Activated B cell treated with CpG ODN at 0.5 μM for 24 hours (primary cell): Measurements from ENCODE around the gene HCK. TPM values are rescaled to one million over a fixed set of nuclear protein-coding genes. Genes with fewer than 3 reads are reported as not detected.

Experiments
- ATAC-seq: fragments of 200-7000 bp; cut with Tn5 transposase; one replicate; pipeline ENCODE4 v1.10.0; 2021; ENCODE audit warnings: low read depth, mild to moderate bottlenecking, moderate library complexity
- CTCF ChIA-PET: fragments of 350-600 bp; sonication (Branson Sonifier 250); formaldehyde crosslinking; loops from one replicate; lab custom pipeline; 2021; ENCODE audit warnings: antibody characterized with exemption; lab: Charles Lee
- POLR2A ChIA-PET: fragments of 350-600 bp; sonication (Branson Sonifier 250); formaldehyde crosslinking; loops from one replicate; lab custom pipeline; 2021; ENCODE audit warnings: antibody characterized with exemption; lab: Charles Lee
- DNase-seq: peaks from one replicate; pipeline ENCODE4 v3.0.0; 2022
- H3K27ac Mint-ChIP-seq: one replicate; pipeline ENCODE4 v1.8.0; 2020; ENCODE audit warnings: mixed read lengths
- H3K27me3 Mint-ChIP-seq: one replicate; pipeline ENCODE4 v1.8.0; 2021; ENCODE audit warnings: mixed read lengths
- H3K36me3 Mint-ChIP-seq: one replicate; pipeline ENCODE4 v1.8.0; 2021; ENCODE audit warnings: low read depth, mixed read lengths
- H3K4me1 Mint-ChIP-seq: one replicate; pipeline ENCODE4 v1.8.0; 2021; ENCODE audit warnings: mixed read lengths
- H3K4me3 Mint-ChIP-seq: one replicate; pipeline ENCODE4 v1.8.0; 2020; ENCODE audit warnings: mild to moderate bottlenecking, mixed read lengths
- H3K9me3 Mint-ChIP-seq: one replicate; pipeline ENCODE4 v1.8.0; 2020; ENCODE audit warnings: mixed read lengths
- CTCF ChIP-seq: fragments of 200-600 bp; IDR thresholded peaks from one replicate; pipeline ENCODE4 v1.8.0; 2022; ENCODE audit warnings: antibody characterized with exemption, mild to moderate bottlenecking
- intact Hi-C: fragments of 100-400 bp; cut with micrococcal nuclease; formaldehyde crosslinking; loops from one replicate; pipeline ENCODE4 v1.15.1; 2024
- total RNA-seq: library from RNA; stranded (reverse); gene quantifications from 2 replicates; pipeline ENCODE4 v1.2.3, GENCODE V29; 2022

Gene HCK
- total RNA-seq, 1 donor from 2014 or later = 183 TPM

- CTCF ChIA-PET = interaction anchor here (1.0 to 2.2 kb wide), 2 partner anchors 28 kb away, joined by 3 to 17 read pairs; no protein-coding TSS in a partner anchor
- ATAC-seq = no peak
- Mint-ChIP-seq H3K27ac (no peak overlapping the region), H3K9me3 (no peaks in the 10 kb centered on the region), H3K4me1 (peaks cover 49% of the 10 kb centered on the region), H3K27me3 (no peaks in the 10 kb centered on the region), H3K36me3 (peaks cover 57% of the 10 kb centered on the region), H3K4me3 (no peak overlapping the region)
- intact Hi-C loops = no loop called here
- no peak for TF ChIP-seq CTCF
- POLR2A ChIA-PET = interaction anchor here (1.0 to 2.8 kb wide), 5 partner anchors 8 to 29 kb away, joined by 3 to 39 read pairs (median 16); partner anchors contain the start of gene HCK
- no peak for DNase-seq
Measured at GRCh38 chr20:32063695-32064094, 11.7 kb downstream of the HCK start.

GRCh38 chr20:32064667-32065066 is 12.6 kb downstream of the HCK start:
- ChIA-PET CTCF (no interaction called here), POLR2A (interaction anchor here (1.0 to 2.8 kb wide), 3 partner anchors 9 to 29 kb away, joined by 3 to 39 read pairs (median 21); partner anchors contain the start of gene HCK)
- H3K9me3 Mint-ChIP-seq = no peaks in the 10 kb centered on the region
- H3K27me3 Mint-ChIP-seq = no peaks in the 10 kb centered on the region
- no peak for DNase-seq
- peaks cover 59% of the 10 kb centered on the region for H3K36me3 Mint-ChIP-seq
- H3K27ac Mint-ChIP-seq = no peak overlapping the region
- TF ChIP-seq CTCF = no peak
- ATAC-seq = no peak
- intact Hi-C loops = no loop called here
- no peak overlapping the region for H3K4me3 Mint-ChIP-seq
- peaks cover 52% of the 10 kb centered on the region for H3K4me1 Mint-ChIP-seq

- ChIA-PET POLR2A (interaction anchor here (0.6 to 4.6 kb wide), 6 partner anchors 15 to 35 kb away, joined by 5 to 33 read pairs (median 8); partner anchors contain the start of gene HCK), CTCF (interaction anchor here (1.2 kb wide), 1 partner anchor 23 kb away, joined by 3 read pairs; no protein-coding TSS in a partner anchor)
- Mint-ChIP-seq H3K4me3 (no peak overlapping the region), H3K36me3 (peaks cover 63% of the 10 kb centered on the region), H3K4me1 (peaks cover 52% of the 10 kb centered on the region), H3K27me3 (no peaks in the 10 kb centered on the region), H3K27ac (peak overlapping the region; percentile 21), H3K9me3 (no peaks in the 10 kb centered on the region)
- ATAC-seq (no peak), DNase-seq (no peak)
- TF ChIP-seq CTCF = no peak
- intact Hi-C loops = no loop called here
Measured at GRCh38 chr20:32067234-32067821, 15.3 kb downstream of the HCK start.

GRCh38 chr20:32068174-32068573 is 16.1 kb downstream of the HCK start:
- Mint-ChIP-seq H3K27me3 (no peaks in the 10 kb centered on the region), H3K9me3 (no peaks in the 10 kb centered on the region), H3K36me3 (peaks cover 65% of the 10 kb centered on the region), H3K27ac (peak overlapping the region; percentile 35), H3K4me3 (no peak overlapping the region), H3K4me1 (peaks cover 44% of the 10 kb centered on the region)
- no peak for DNase-seq
- no peak for ATAC-seq
- intact Hi-C loops = loop anchor here (2.0 kb wide), 1 partner anchor 15 kb away; the partner anchor contains the start of gene HCK
- TF ChIP-seq CTCF = no peak
- ChIA-PET CTCF (interaction anchor here (1.2 kb wide), 1 partner anchor 22 kb away, joined by 3 read pairs; no protein-coding TSS in a partner anchor), POLR2A (interaction anchor here (1.4 to 4.6 kb wide), 2 partner anchors 15 to 27 kb away, joined by 6 to 33 read pairs; partner anchors contain the start of gene HCK)

- CTCF ChIA-PET = no interaction called here
- no peak overlapping the region for H3K4me3 Mint-ChIP-seq
- POLR2A ChIA-PET = interaction anchor here (4.6 kb wide), 1 partner anchor 17 kb away, joined by 33 read pairs; the partner anchor contains the start of gene HCK
Measured at GRCh38 chr20:32069711-32070110, 17.7 kb downstream of the HCK start.

More at GRCh38 chr20:32069711-32070110, 17.7 kb downstream of the HCK start:
- intact Hi-C loops = loop anchor here (2.0 kb wide), 1 partner anchor 17 kb away; the partner anchor contains the start of gene HCK
- no peak for TF ChIP-seq CTCF
- Mint-ChIP-seq H3K27ac (no peak overlapping the region), H3K9me3 (no peaks in the 10 kb centered on the region), H3K27me3 (no peaks in the 10 kb centered on the region), H3K36me3 (peaks cover 73% of the 10 kb centered on the region), H3K4me1 (peaks cover 40% of the 10 kb centered on the region)
- DNase-seq (no peak), ATAC-seq (no peak)
